H9 (cell line): ENCODE results near the gene CCNY. TPM values are rescaled to one million over a fixed set of nuclear protein-coding genes. Genes with fewer than 3 reads are reported as not detected.

ENCODE experiments used
- DNase-seq: peaks from one replicate; pipeline ENCODE4 v3.0.0-alpha.2; 2017
- H2AFZ ChIP-seq: one replicate; pipeline ENCODE4 v1.6.1; 2013; ENCODE audit warnings: mild to moderate bottlenecking, low read length, control low read depth, moderate library complexity
- H2AK5ac ChIP-seq: 2 replicates; pipeline ENCODE4 v1.6.1; 2013; ENCODE audit warnings: low read length, control low read depth, mixed read lengths; ENCODE audit not compliant: insufficient read length
- H2BK120ac ChIP-seq: one replicate; pipeline ENCODE4 v1.6.1; 2013; ENCODE audit warnings: low read depth, mild to moderate bottlenecking, low read length, control low read depth, inconsistent platforms; ENCODE audit not compliant: poor library complexity, severe bottlenecking
- H2BK12ac ChIP-seq: 2 replicates; pipeline ENCODE4 v1.6.1; 2013; ENCODE audit warnings: low read length, control low read depth, mixed read lengths, low read depth; ENCODE audit not compliant: insufficient read length
- H2BK15ac ChIP-seq: 2 replicates; pipeline ENCODE4 v1.6.1; 2013; ENCODE audit warnings: low read depth, low read length, control low read depth
- H2BK20ac ChIP-seq: one replicate; pipeline ENCODE4 v1.6.1; 2013; ENCODE audit warnings: low read depth, mild to moderate bottlenecking, low read length, control low read depth, inconsistent platforms; ENCODE audit not compliant: poor library complexity, severe bottlenecking
- H2BK5ac ChIP-seq: 2 replicates; pipeline ENCODE4 v1.6.1; 2013; ENCODE audit warnings: low read length, control low read depth, mixed read lengths; ENCODE audit not compliant: insufficient read length
- H3K14ac ChIP-seq: 2 replicates; pipeline ENCODE4 v1.6.1; 2013; ENCODE audit warnings: low read length, control low read depth; ENCODE audit not compliant: insufficient read depth
- H3K18ac ChIP-seq: 2 replicates; pipeline ENCODE4 v1.6.1; 2013; ENCODE audit warnings: low read depth, mild to moderate bottlenecking, mixed read lengths, low read length, control low read depth; ENCODE audit not compliant: insufficient read length
- H3K23ac ChIP-seq: 2 replicates; pipeline ENCODE4 v1.6.1; 2013; ENCODE audit warnings: low read length, control low read depth, mixed read lengths, low read depth; ENCODE audit not compliant: insufficient read length
- H3K23me2 ChIP-seq: 2 replicates; pipeline ENCODE4 v1.6.1; 2013; ENCODE audit warnings: low read depth, mild to moderate bottlenecking, mixed read lengths, low read length, control low read depth; ENCODE audit not compliant: insufficient read length, poor library complexity, severe bottlenecking
- H3K27ac ChIP-seq: 2 replicates; pipeline ENCODE4 v1.5.1; 2013; ENCODE audit warnings: low read length, control low read depth, mixed read lengths, low read depth; ENCODE audit not compliant: insufficient read length
- H3K27me3 ChIP-seq: 2 replicates; pipeline ENCODE4 v1.6.1; 2013; ENCODE audit warnings: low read length, control low read depth, inconsistent platforms; ENCODE audit not compliant: insufficient read depth
- H3K4ac ChIP-seq: 2 replicates; pipeline ENCODE4 v1.6.1; 2013; ENCODE audit warnings: low read depth, mild to moderate bottlenecking, control low read depth, inconsistent platforms, low read length, moderate library complexity
- H3K4me1 ChIP-seq: 2 replicates; pipeline ENCODE4 v1.6.1; 2013; ENCODE audit warnings: low read length, control low read depth, inconsistent platforms; ENCODE audit not compliant: insufficient read depth
- H3K4me2 ChIP-seq: 2 replicates; pipeline ENCODE4 v1.6.1; 2013; ENCODE audit warnings: low read length, control low read depth, mixed read lengths; ENCODE audit not compliant: insufficient read length, insufficient read depth
- H3K56ac ChIP-seq: 2 replicates; pipeline ENCODE4 v1.6.1; 2013; ENCODE audit warnings: low read depth, mild to moderate bottlenecking, mixed read lengths, low read length, control low read depth; ENCODE audit not compliant: insufficient read length
- H3K79me1 ChIP-seq: 2 replicates; pipeline ENCODE4 v1.6.1; 2013; ENCODE audit warnings: low read depth, mild to moderate bottlenecking, moderate library complexity, low read length, control low read depth, inconsistent platforms; ENCODE audit not compliant: insufficient read depth, poor library complexity, severe bottlenecking
- H3K79me2 ChIP-seq: 2 replicates; pipeline ENCODE4 v1.6.1; 2013; ENCODE audit warnings: low read length, control low read depth, inconsistent platforms; ENCODE audit not compliant: insufficient read depth
- H3K9ac ChIP-seq: 2 replicates; pipeline ENCODE4 v1.6.1; 2013; ENCODE audit warnings: low read length, control low read depth, mixed read lengths; ENCODE audit not compliant: insufficient read length; ENCODE audit errors: extremely low read depth
- H3K9me3 ChIP-seq: one replicate; pipeline ENCODE4 v1.6.1; 2013; ENCODE audit warnings: low read depth, low read length, inconsistent platforms; ENCODE audit not compliant: control insufficient read depth
- H3T11ph ChIP-seq: one replicate; pipeline ENCODE4 v1.6.1; 2013; ENCODE audit warnings: mild to moderate bottlenecking, low read length, control low read depth, inconsistent platforms
- H4K20me1 ChIP-seq: one replicate; pipeline ENCODE4 v1.6.1; 2013; ENCODE audit not compliant: control insufficient read depth, insufficient read length, insufficient read depth
- H4K5ac ChIP-seq: 2 replicates; pipeline ENCODE4 v1.6.1; 2013; ENCODE audit warnings: low read depth, mild to moderate bottlenecking, mixed read lengths, low read length, control low read depth; ENCODE audit not compliant: insufficient read length
- H4K8ac ChIP-seq: replicated peaks from 2 replicates; pipeline ENCODE4 v1.6.1; 2013; ENCODE audit warnings: low read length, control low read depth, mixed read lengths, low read depth; ENCODE audit not compliant: insufficient read length
- H4K91ac ChIP-seq: 2 replicates; pipeline ENCODE4 v1.6.1; 2013; ENCODE audit warnings: low read depth, mild to moderate bottlenecking, moderate library complexity, mixed read lengths, low read length, control low read depth; ENCODE audit not compliant: insufficient read length
- H3K27ac Mint-ChIP-seq, 3 experiments: 2 replicates in 2 of 3; 3 replicates in 1 of 3; pipeline ENCODE4 v1.8.0; 2020 to 2021; ENCODE audit warnings: mixed read lengths in 3 of 3, mild to moderate bottlenecking in 1 of 3, moderate library complexity in 1 of 3
- H3K27me3 Mint-ChIP-seq: 2 replicates; pipeline ENCODE4 v1.8.0; 2021; ENCODE audit warnings: low read depth, mild to moderate bottlenecking, moderate library complexity, mixed read lengths
- H3K36me3 Mint-ChIP-seq, 3 experiments: 2 replicates in 2 of 3; 3 replicates in 1 of 3; pipeline ENCODE4 v1.8.0; 2020 to 2021; ENCODE audit warnings: low read depth in 3 of 3, mixed read lengths in 3 of 3; ENCODE audit not compliant: insufficient read depth in 1 of 3
- H3K4me1 Mint-ChIP-seq, 2 experiments: 2 replicates each; pipeline ENCODE4 v1.8.0; 2020; ENCODE audit warnings: mixed read lengths in 2 of 2
- H3K4me3 Mint-ChIP-seq, 2 experiments: 2 replicates in 1 of 2; 3 replicates in 1 of 2; pipeline ENCODE4 v1.8.0; 2020 to 2021; ENCODE audit warnings: mild to moderate bottlenecking in 2 of 2, mixed read lengths in 2 of 2, moderate library complexity in 1 of 2
- H3K9me3 Mint-ChIP-seq, 2 experiments: 2 replicates in 1 of 2; 3 replicates in 1 of 2; pipeline ENCODE4 v1.8.0; 2020; ENCODE audit warnings: mild to moderate bottlenecking in 2 of 2, mixed read lengths in 2 of 2, moderate library complexity in 1 of 2
- CTCF ChIP-seq: fragments of 200-600 bp; sonication (generic); conservative IDR thresholded peaks from 3 replicates; pipeline ENCODE4 v1.8.0; 2021; ENCODE audit warnings: antibody characterized with exemption, mild to moderate bottlenecking
- WGBS: extraction: QIAGEN DNeasy Blood & Tissue Kit; methylation state at CpG from one replicate; pipeline ENCODE4 v1.1.7; 2013; ENCODE audit warnings: missing lambda C conversion rate, low lambda C conversion rate, mixed read lengths; ENCODE audit not compliant: insufficient read length; ENCODE audit errors: extremely low coverage; 5-methylcytosine and 5-hydroxymethylcytosine counted together
- total RNA-seq: library from RNA; stranded (reverse); gene quantifications from 2 replicates; pipeline ENCODE4 v1.2.1, GENCODE V29; 2021

Gene CCNY
- total RNA-seq, 1 experiment from 2014 or later, result 62.1 TPM

GRCh38 chr10:35507519-35508109 is 171.3 kb downstream of the CCNY start:
- Histone ChIP-seq H2AK5ac (no peak overlapping the region), H3K14ac (no peak overlapping the region), H3K9ac (no peak overlapping the region), H3K9me3 (no peaks in the 10 kb centered on the region), H3K27ac (no peak overlapping the region), H3T11ph (no peak overlapping the region), H3K27me3 (no peaks in the 10 kb centered on the region), H3K56ac (no peak overlapping the region), H3K23me2 (no peaks in the 10 kb centered on the region), H4K5ac (no peak overlapping the region), H4K20me1 (no peaks in the 10 kb centered on the region), H3K4ac (no peak overlapping the region), H3K23ac (no peak overlapping the region), H3K18ac (no peak overlapping the region), H3K4me1 (peaks cover 3% of the 10 kb centered on the region; the same call in 1 of the 2 replicates), H2BK12ac (no peak overlapping the region), H2BK15ac (no peak overlapping the region), H2AFZ (no peak overlapping the region), H2BK5ac (no peak overlapping the region), H2BK120ac (no peak overlapping the region), H3K4me2 (no peak overlapping the region), H3K79me2 (no peaks in the 10 kb centered on the region), H4K91ac (no peak overlapping the region), H2BK20ac (no peak overlapping the region), H4K8ac (no peak overlapping the region), H3K79me1 (no peaks in the 10 kb centered on the region)
- Mint-ChIP-seq H3K36me3 (peaks cover 5 to 9% (median 6%) of the 10 kb centered on the region in 3 experiments; a peak in 5 of 7 replicates), H3K9me3 (no peaks in the 10 kb centered on the region), H3K4me3 (no peak overlapping the region), H3K27me3 (no peaks in the 10 kb centered on the region), H3K27ac (no peak overlapping the region), H3K4me1 (peaks cover 22 to 27% of the 10 kb centered on the region in 2 experiments)
- TF ChIP-seq CTCF, result no peak
- no CpG with 5 or more reads among the region's 8 CpGs for WGBS
- no peak for DNase-seq
